MM.1S (cell line): Measurements from ENCODE around the gene TXK.

Experiments used
- DNase-seq: peaks from one replicate; pipeline ENCODE4 v3.0.0-alpha.2; 2015
- H2AFZ ChIP-seq: fragments of 300-600 bp; sonication (generic); 2 replicates; pipeline ENCODE4 v1.6.0; 2016; ENCODE audit warnings: antibody characterized with exemption, low read length
- H3F3A ChIP-seq: fragments of 300-600 bp; sonication (generic); 2 replicates; pipeline ENCODE4 v1.6.1; 2016; ENCODE audit warnings: mild to moderate bottlenecking, antibody characterized with exemption, low read length, moderate library complexity, mixed read lengths; ENCODE audit not compliant: insufficient read depth
- H3K27ac ChIP-seq: fragments of 300-600 bp; sonication (generic); 2 replicates; pipeline ENCODE4 v1.5.1; 2016; ENCODE audit warnings: mild to moderate bottlenecking, low read length
- H3K27me3 ChIP-seq: fragments of 300-600 bp; sonication (generic); replicated peaks from 2 replicates; pipeline ENCODE4 v1.6.0; 2016; ENCODE audit warnings: low read length; ENCODE audit not compliant: insufficient read depth
- H3K36me3 ChIP-seq: fragments of 300-600 bp; sonication (generic); replicated peaks from 2 replicates; pipeline ENCODE4 v1.6.1; 2016; ENCODE audit warnings: mild to moderate bottlenecking, low read length, mixed read lengths; ENCODE audit not compliant: insufficient read depth
- H3K4me1 ChIP-seq: fragments of 300-600 bp; sonication (generic); 2 replicates; pipeline ENCODE4 v1.6.1; 2016; ENCODE audit warnings: low read length, mixed read lengths
- H3K4me2 ChIP-seq: fragments of 300-600 bp; sonication (generic); 2 replicates; pipeline ENCODE4 v1.6.0; 2016; ENCODE audit warnings: low read depth, low read length
- H3K4me3 ChIP-seq: fragments of 300-600 bp; sonication (generic); 2 replicates; pipeline ENCODE4 v1.5.1; 2016; ENCODE audit warnings: low read length, mixed read lengths
- H3K79me2 ChIP-seq: fragments of 300-600 bp; sonication (generic); 2 replicates; pipeline ENCODE4 v1.6.1; 2016; ENCODE audit warnings: mixed run types, low read length, mixed read lengths
- H3K9ac ChIP-seq: fragments of 300-600 bp; sonication (generic); 2 replicates; pipeline ENCODE4 v1.6.1; 2016; ENCODE audit warnings: low read length, mixed read lengths
- H3K9me2 ChIP-seq: fragments of 300-600 bp; sonication (generic); replicated peaks from 2 replicates; pipeline ENCODE4 v1.6.1; 2016; ENCODE audit warnings: mild to moderate bottlenecking, low read length, mixed read lengths; ENCODE audit not compliant: insufficient read depth
- H3K9me3 ChIP-seq: fragments of 300-600 bp; sonication (generic); replicated peaks from 2 replicates; pipeline ENCODE4 v1.6.1; 2016; ENCODE audit warnings: mild to moderate bottlenecking, low read length, mixed read lengths; ENCODE audit not compliant: insufficient read depth
- H4K20me1 ChIP-seq: fragments of 300-600 bp; sonication (generic); 2 replicates; pipeline ENCODE4 v1.6.1; 2016; ENCODE audit warnings: mild to moderate bottlenecking, low read length, moderate library complexity, mixed read lengths; ENCODE audit not compliant: insufficient read depth
- EZH2 ChIP-seq: fragments of 300-600 bp; sonication (generic); optimal IDR thresholded peaks from 2 replicates; pipeline ENCODE3; 2017; ENCODE audit warnings: low read depth, mild to moderate bottlenecking, antibody characterized with exemption, low read length, mixed read lengths
- EZH2phosphoT487 ChIP-seq: fragments of 300-600 bp; sonication (generic); IDR thresholded peaks from 2 replicates; pipeline ENCODE4 v1.6.1; 2018; ENCODE audit warnings: antibody characterized with exemption, low read length
- TF ChIP-seq, protein P1 (sequence below): fragments of 300-600 bp; sonication (generic); IDR thresholded peaks from 2 replicates; pipeline ENCODE4 v1.5.1; 2016; ENCODE audit warnings: antibody characterized with exemption, low read length, mixed read lengths

TXK gene

DNA sequence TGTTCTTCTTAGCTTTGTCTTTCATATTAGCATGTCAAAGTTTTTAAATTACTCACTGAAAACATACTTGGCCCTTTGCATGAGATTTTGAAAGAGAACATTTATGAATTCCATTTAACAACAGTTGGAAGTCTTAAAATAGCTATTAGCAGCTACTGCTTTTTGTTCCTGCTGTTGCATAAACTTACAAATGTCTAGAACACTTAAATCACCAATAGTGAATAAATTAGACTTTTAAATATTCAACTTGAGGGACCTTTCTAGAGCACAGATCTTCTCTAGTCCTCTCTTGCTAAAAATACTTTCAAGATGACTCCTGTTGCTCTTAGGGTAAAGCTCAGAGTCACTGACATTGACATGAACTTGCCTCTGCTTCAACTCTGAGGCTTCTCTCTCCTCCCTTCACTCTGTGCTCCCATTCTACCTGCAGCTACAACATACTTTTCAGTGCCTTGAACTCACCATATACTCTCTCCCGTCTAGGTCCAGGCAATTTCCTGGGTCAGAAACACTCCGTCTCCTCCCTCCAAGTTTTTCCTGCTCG is 15.8 kb upstream of the TXK start:
- H2AFZ ChIP-seq = no peak overlapping the region
- H3K27me3 ChIP-seq = no peaks in the 10 kb centered on the region
- no peak for TF ChIP-seq EZH2
- TF ChIP-seq, protein P1, sequence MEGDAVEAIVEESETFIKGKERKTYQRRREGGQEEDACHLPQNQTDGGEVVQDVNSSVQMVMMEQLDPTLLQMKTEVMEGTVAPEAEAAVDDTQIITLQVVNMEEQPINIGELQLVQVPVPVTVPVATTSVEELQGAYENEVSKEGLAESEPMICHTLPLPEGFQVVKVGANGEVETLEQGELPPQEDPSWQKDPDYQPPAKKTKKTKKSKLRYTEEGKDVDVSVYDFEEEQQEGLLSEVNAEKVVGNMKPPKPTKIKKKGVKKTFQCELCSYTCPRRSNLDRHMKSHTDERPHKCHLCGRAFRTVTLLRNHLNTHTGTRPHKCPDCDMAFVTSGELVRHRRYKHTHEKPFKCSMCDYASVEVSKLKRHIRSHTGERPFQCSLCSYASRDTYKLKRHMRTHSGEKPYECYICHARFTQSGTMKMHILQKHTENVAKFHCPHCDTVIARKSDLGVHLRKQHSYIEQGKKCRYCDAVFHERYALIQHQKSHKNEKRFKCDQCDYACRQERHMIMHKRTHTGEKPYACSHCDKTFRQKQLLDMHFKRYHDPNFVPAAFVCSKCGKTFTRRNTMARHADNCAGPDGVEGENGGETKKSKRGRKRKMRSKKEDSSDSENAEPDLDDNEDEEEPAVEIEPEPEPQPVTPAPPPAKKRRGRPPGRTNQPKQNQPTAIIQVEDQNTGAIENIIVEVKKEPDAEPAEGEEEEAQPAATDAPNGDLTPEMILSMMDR = no peak
- no peak for TF ChIP-seq EZH2phosphoT487
- peaks cover 30% of the 10 kb centered on the region for H3K36me3 ChIP-seq
- H3K4me2 ChIP-seq = no peak overlapping the region
- H3K9ac ChIP-seq = no peak overlapping the region
- H3K4me3 ChIP-seq = no peak overlapping the region
- peaks cover 13% of the 10 kb centered on the region for H4K20me1 ChIP-seq
- H3K9me3 ChIP-seq = no peaks in the 10 kb centered on the region
- H3K9me2 ChIP-seq = no peaks in the 10 kb centered on the region
- no peak for DNase-seq
- H3K27ac ChIP-seq = no peak overlapping the region
- H3K4me1 ChIP-seq = no peaks in the 10 kb centered on the region
- peaks cover 86% of the 10 kb centered on the region for H3K79me2 ChIP-seq
- peaks cover 7% of the 10 kb centered on the region; the same call in 1 of the 2 replicates for H3F3A ChIP-seq

DNA sequence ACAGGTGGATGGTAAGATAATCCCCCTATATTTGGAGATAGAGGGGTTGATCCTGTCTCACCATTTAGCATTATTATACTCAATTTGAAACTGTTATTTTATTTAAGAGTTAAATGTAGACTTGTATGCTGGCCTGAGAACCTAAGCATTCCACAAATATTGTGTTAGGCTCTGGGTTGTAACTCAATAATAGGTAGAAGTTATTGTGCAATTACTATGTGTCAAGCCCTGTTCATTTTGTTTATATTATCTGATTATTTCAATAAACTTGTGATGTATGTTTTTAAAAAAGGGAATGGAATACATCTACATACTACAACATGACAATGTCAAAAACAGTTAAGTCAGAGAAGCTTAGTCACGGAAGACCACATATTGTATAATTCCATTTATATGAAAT is 13.6 kb upstream of the TXK start:
- H3K27ac ChIP-seq = no peak overlapping the region
- H3K9ac ChIP-seq = no peak overlapping the region
- no peak overlapping the region for H3K4me2 ChIP-seq
- peaks cover 11% of the 10 kb centered on the region for H4K20me1 ChIP-seq
- H3K36me3 ChIP-seq = peaks cover 35% of the 10 kb centered on the region
- no peaks in the 10 kb centered on the region for H3K9me2 ChIP-seq
- no peak for DNase-seq
- peaks cover 85% of the 10 kb centered on the region for H3K79me2 ChIP-seq
- no peaks in the 10 kb centered on the region for H3K4me1 ChIP-seq
- peaks cover 7% of the 10 kb centered on the region; the same call in 1 of the 2 replicates for H3F3A ChIP-seq
- H2AFZ ChIP-seq = no peak overlapping the region
- TF ChIP-seq, protein P1 = no peak
- TF ChIP-seq EZH2 (no peak), EZH2phosphoT487 (no peak)
- no peak overlapping the region for H3K4me3 ChIP-seq
- H3K27me3 ChIP-seq = no peaks in the 10 kb centered on the region
- H3K9me3 ChIP-seq = no peaks in the 10 kb centered on the region

DNA sequence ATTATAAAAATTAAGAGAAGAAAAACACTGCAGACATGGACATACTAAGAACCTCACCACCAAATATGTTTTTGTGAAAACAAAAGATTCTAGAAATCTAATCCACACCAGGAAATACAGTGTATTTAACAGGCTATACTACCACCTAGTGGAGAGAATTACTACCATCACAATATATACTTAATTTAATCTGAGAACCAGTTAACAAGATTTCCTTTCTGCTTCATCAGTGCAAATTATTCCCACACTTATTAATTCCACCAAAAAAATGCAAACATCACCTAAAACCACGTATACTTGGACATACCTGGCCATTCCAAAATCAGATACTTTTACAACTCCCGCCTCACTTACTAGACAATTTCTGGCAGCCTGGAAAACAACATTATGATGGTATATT is 7.0 kb upstream of the TXK start:
- Histone ChIP-seq H3K4me3 (no peak overlapping the region), H3K79me2 (peaks cover 68% of the 10 kb centered on the region), H3K27ac (no peak overlapping the region), H3F3A (peaks cover 41% of the 10 kb centered on the region), H3K4me1 (peaks cover 26% of the 10 kb centered on the region), H3K36me3 (peaks cover 43% of the 10 kb centered on the region), H3K9ac (no peak overlapping the region), H4K20me1 (peaks cover 4% of the 10 kb centered on the region), H3K4me2 (no peak overlapping the region), H2AFZ (no peak overlapping the region), H3K27me3 (no peaks in the 10 kb centered on the region), H3K9me2 (no peaks in the 10 kb centered on the region), H3K9me3 (no peaks in the 10 kb centered on the region)
- DNase-seq = peak; percentile 63
- TF ChIP-seq EZH2 = no peak
- TF ChIP-seq, protein P1 = peak; percentile 46
